WERI-Rb-1 (cell line): ENCODE results near the gene TNF.

Source experiments
- DNase-seq: peaks from one replicate; pipeline ENCODE4 v3.0.0-alpha.2; 2020
- H3K27ac ChIP-seq: fragments of 250-450 bp; sonication (Bioruptor Pico); 2 replicates; pipeline ENCODE4 v1.5.1; 2020; ENCODE audit warnings: mild to moderate bottlenecking, moderate library complexity
- H3K27me3 ChIP-seq: fragments of 250-450 bp; sonication (Bioruptor Pico); 2 replicates; pipeline ENCODE4 v1.5.1; 2021; ENCODE audit warnings: mild to moderate bottlenecking, low read depth, moderate library complexity; ENCODE audit not compliant: insufficient read depth, severe bottlenecking
- H3K36me3 ChIP-seq: fragments of 250-450 bp; sonication (Bioruptor Pico); 2 replicates; pipeline ENCODE4 v1.5.1; 2020; ENCODE audit warnings: mild to moderate bottlenecking, moderate library complexity
- H3K4me3 ChIP-seq: 2 replicates; pipeline ENCODE4 v1.5.1; 2011; ENCODE audit warnings: low read depth, mild to moderate bottlenecking, control low read depth, low read length
- H3K9me3 ChIP-seq: fragments of 250-450 bp; sonication (Bioruptor Pico); 2 replicates; pipeline ENCODE4 v1.5.1; 2021; ENCODE audit warnings: mild to moderate bottlenecking, moderate library complexity; ENCODE audit not compliant: severe bottlenecking
- CTCF ChIP-seq: IDR thresholded peaks from 2 replicates; pipeline ENCODE4 v1.5.1; 2011; ENCODE audit warnings: low read depth, mild to moderate bottlenecking, control low read depth, inconsistent platforms, low read length

TNF gene

GRCh38 chr6:31575335-31575901 is at the start of gene TNF:
Gene TNF (plus strand): TSS chr6:31575565. CDS start chr6:31575742, 177 bp downstream.
- Histone ChIP-seq H3K36me3 (no peaks in the 10 kb centered on the region), H3K4me3 (no peak within 1 kb of the TSS), H3K27me3 (no peaks in the 10 kb centered on the region), H3K27ac (no peak within 1 kb of the TSS), H3K9me3 (no peaks in the 10 kb centered on the region)
- DNase-seq, result no peak
- no peak for TF ChIP-seq CTCF

- Histone ChIP-seq H3K27ac (no peak overlapping the region), H3K36me3 (peaks cover 18% of the 10 kb centered on the region), H3K27me3 (no peaks in the 10 kb centered on the region), H3K4me3 (no peak overlapping the region), H3K9me3 (no peaks in the 10 kb centered on the region)
- no peak for TF ChIP-seq CTCF
- DNase-seq, result no peak
Measured at GRCh38 chr6:31525932-31526591, 49.3 kb upstream of the TNF start.

GRCh38 chr6:31528307-31528777 is 47.0 kb upstream of the TNF start:
- Histone ChIP-seq H3K4me3 (no peak overlapping the region), H3K9me3 (no peaks in the 10 kb centered on the region), H3K27ac (no peak overlapping the region), H3K36me3 (peaks cover 40% of the 10 kb centered on the region), H3K27me3 (no peaks in the 10 kb centered on the region)
- TF ChIP-seq CTCF, result no peak
- DNase-seq, result no peak

GRCh38 chr6:31528821-31529328 is 46.5 kb upstream of the TNF start, which contains the start of gene MCCD1:
Gene MCCD1 (plus strand): TSS chr6:31528962. CDS start chr6:31529015, 53 bp downstream.
- TF ChIP-seq CTCF, result no peak
- H3K36me3 ChIP-seq, result peaks cover 46% of the 10 kb centered on the region

GRCh38 chr6:31529329-31530150 is 45.8 kb upstream of the TNF start:
- TF ChIP-seq CTCF, result no peak
- Histone ChIP-seq H3K27ac (peak overlapping the region; percentile 44), H3K27me3 (no peaks in the 10 kb centered on the region), H3K9me3 (no peaks in the 10 kb centered on the region), H3K4me3 (no peak overlapping the region), H3K36me3 (peaks cover 52% of the 10 kb centered on the region)
- peak; percentile 36 for DNase-seq

More at GRCh38 chr6:31528821-31529328, 46.5 kb upstream of the TNF start, which contains the start of gene MCCD1:
- H3K9me3 ChIP-seq, result no peaks in the 10 kb centered on the region
- H3K27me3 ChIP-seq, result no peaks in the 10 kb centered on the region
- no peak for DNase-seq
- H3K27ac ChIP-seq, result peak within 1 kb of the TSS; percentile 44
- H3K4me3 ChIP-seq, result no peak within 1 kb of the TSS
